HEK293 (cell line): Measurements from ENCODE around the gene MS4A14.

ENCODE experiments used
- GFI1B ChIP-seq: fragments of 450-650 bp; formaldehyde crosslinking; IDR thresholded peaks from 2 replicates; pipeline ENCODE4 v1.5.1; 2016; ENCODE audit warnings: missing biosample characterization, missing genetic modification characterization
- YY1 ChIP-seq: fragments of 450-650 bp; formaldehyde crosslinking; IDR thresholded peaks from 2 replicates; pipeline ENCODE4 v1.5.1; 2018; ENCODE audit warnings: missing biosample characterization, missing genetic modification characterization
- ZNF132 ChIP-seq: fragments of 450-650 bp; formaldehyde crosslinking; IDR thresholded peaks from 2 replicates; pipeline ENCODE4 v1.5.1; 2017; ENCODE audit warnings: missing biosample characterization, missing genetic modification characterization, borderline replicate concordance
- ZNF701 ChIP-seq: fragments of 450-650 bp; formaldehyde crosslinking; IDR thresholded peaks from 2 replicates; pipeline ENCODE4 v1.5.1; 2016; ENCODE audit warnings: missing biosample characterization, missing genetic modification characterization
- ZNF76 ChIP-seq: fragments of 450-650 bp; formaldehyde crosslinking; IDR thresholded peaks from 2 replicates; pipeline ENCODE4; 2016; ENCODE audit warnings: low read depth, missing biosample characterization, missing genetic modification characterization, borderline replicate concordance
- TF ChIP-seq, protein P1 (sequence below): fragments of 450-650 bp; formaldehyde crosslinking; IDR thresholded peaks from 2 replicates; pipeline ENCODE4 v1.5.1; 2016; ENCODE audit warnings: missing biosample characterization, missing genetic modification characterization

DNA sequence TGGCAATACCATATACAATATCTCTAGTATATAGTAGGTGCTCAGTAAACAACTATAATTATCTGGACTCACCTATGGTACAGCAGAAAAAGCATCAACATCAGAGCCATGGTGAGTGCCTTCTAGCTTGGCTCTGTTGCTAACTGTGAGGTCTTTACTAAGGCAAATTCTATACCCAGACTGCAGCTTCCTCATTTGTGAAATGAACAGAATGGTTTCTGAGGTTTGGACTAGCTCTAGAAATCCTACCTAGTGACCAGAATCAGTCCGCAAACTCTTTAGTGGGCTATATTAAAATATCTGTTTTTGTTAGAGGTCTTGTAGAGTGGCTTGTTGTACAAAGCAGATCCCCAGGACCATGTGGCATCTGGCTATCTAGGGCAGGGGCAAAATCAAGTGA, 63.1 kb downstream of the MS4A14 start:
- TF ChIP-seq, protein P1, sequence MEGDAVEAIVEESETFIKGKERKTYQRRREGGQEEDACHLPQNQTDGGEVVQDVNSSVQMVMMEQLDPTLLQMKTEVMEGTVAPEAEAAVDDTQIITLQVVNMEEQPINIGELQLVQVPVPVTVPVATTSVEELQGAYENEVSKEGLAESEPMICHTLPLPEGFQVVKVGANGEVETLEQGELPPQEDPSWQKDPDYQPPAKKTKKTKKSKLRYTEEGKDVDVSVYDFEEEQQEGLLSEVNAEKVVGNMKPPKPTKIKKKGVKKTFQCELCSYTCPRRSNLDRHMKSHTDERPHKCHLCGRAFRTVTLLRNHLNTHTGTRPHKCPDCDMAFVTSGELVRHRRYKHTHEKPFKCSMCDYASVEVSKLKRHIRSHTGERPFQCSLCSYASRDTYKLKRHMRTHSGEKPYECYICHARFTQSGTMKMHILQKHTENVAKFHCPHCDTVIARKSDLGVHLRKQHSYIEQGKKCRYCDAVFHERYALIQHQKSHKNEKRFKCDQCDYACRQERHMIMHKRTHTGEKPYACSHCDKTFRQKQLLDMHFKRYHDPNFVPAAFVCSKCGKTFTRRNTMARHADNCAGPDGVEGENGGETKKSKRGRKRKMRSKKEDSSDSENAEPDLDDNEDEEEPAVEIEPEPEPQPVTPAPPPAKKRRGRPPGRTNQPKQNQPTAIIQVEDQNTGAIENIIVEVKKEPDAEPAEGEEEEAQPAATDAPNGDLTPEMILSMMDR, result no peak
- TF ChIP-seq YY1 (tag by site-specific recombination) (no peak), ZNF701 (tag by site-specific recombination) (no peak), ZNF132 (tag by site-specific recombination) (no peak), GFI1B (tag by site-specific recombination) (no peak), ZNF76 (tag by site-specific recombination) (no peak)
